MCF 10A (cell line): Measurements from ENCODE around the gene RIPOR2. TPM values are rescaled to one million over a fixed set of nuclear protein-coding genes. Genes with fewer than 3 reads are reported as not detected.

Experiments used
- BruUV-seq: library from RNA; stranded (reverse); fragments of 400-500 nt; replicated peaks from 2 replicates; lab custom pipeline; 2021; lab: Mats Ljungman, UMichigan
- CTCF ChIA-PET: fragments of 300-600 bp; sonication (Branson Sonifier 250); formaldehyde crosslinking; extraction: SDS; loops from one replicate; lab custom pipeline; 2021; ENCODE audit warnings: antibody characterized with exemption, inconsistent platforms; lab: Yijun Ruan, JAX
- POLR2A ChIA-PET: fragments of 300-600, 350-650 bp; sonication (Branson Sonifier 250); formaldehyde crosslinking; extraction: SDS; loops from one replicate; lab custom pipeline; 2020; ENCODE audit warnings: antibody characterized with exemption, inconsistent platforms; lab: Yijun Ruan, JAX
- DNase-seq: peaks from one replicate; pipeline ENCODE4 v3.0.0-alpha.2; 2018; ENCODE audit not compliant: unreplicated experiment
- H3K27ac Mint-ChIP-seq: one replicate; pipeline ENCODE4 v1.8.0; 2022; ENCODE audit warnings: mild to moderate bottlenecking, low read depth, mixed read lengths; ENCODE audit not compliant: unreplicated experiment
- H3K27me3 Mint-ChIP-seq: one replicate; pipeline ENCODE4 v1.8.0; 2022; ENCODE audit warnings: mixed read lengths; ENCODE audit not compliant: insufficient read depth, unreplicated experiment
- H3K36me3 Mint-ChIP-seq: one replicate; pipeline ENCODE4 v1.8.0; 2022; ENCODE audit warnings: mild to moderate bottlenecking, moderate library complexity, mixed read lengths; ENCODE audit not compliant: insufficient read depth, unreplicated experiment
- H3K4me1 Mint-ChIP-seq: one replicate; pipeline ENCODE4 v1.8.0; 2022; ENCODE audit warnings: mixed read lengths; ENCODE audit not compliant: insufficient read depth, unreplicated experiment
- H3K4me3 Mint-ChIP-seq: one replicate; pipeline ENCODE4 v1.8.0; 2022; ENCODE audit warnings: mild to moderate bottlenecking, moderate library complexity, mixed read lengths; ENCODE audit not compliant: unreplicated experiment
- H3K9me3 Mint-ChIP-seq: one replicate; pipeline ENCODE4 v1.8.0; 2022; ENCODE audit warnings: mixed read lengths; ENCODE audit not compliant: unreplicated experiment
- intact Hi-C: fragments of 100-400 bp; cut with micrococcal nuclease; formaldehyde crosslinking; loops from 2 replicates; pipeline ENCODE4 v1.14.1; 2022
- total RNA-seq: library from RNA; stranded (reverse); gene quantifications from 2 replicates; pipeline ENCODE4 v1.2.3, GENCODE V29; 2022
- TF ChIP-seq, protein P1 (sequence below): fragments of 200-600 bp; IDR thresholded peaks from one replicate; pipeline ENCODE4 v1.8.0; 2022; ENCODE audit warnings: antibody characterized with exemption, mild to moderate bottlenecking; ENCODE audit not compliant: unreplicated experiment

Gene RIPOR2
- total RNA-seq, 1 experiment from 2014 or later = 4.9 TPM

DNA sequence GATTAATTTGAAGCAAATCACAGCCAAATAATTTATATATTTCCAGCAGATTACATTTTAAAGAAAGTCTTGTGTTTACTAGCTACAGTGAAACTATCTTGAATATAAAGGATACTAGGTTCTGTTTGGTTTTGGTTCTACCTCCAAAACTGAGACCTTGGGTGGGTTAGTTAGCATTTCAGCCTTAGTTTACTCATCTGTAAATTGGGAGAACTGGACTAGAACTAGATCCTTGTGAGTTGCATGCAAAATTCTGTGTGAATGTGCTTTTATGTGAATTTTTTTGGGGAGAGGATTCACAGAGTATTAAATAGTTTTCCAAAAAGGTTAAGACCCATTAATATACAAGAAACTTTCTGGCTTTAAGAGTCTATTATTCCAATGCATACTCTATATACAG lies 156.9 kb downstream of the RIPOR2 start:
- ChIA-PET CTCF (interaction anchor here (0.6 to 2.0 kb wide), 6 partner anchors 11 to 292 kb away, joined by 3 to 9 read pairs (median 3); no protein-coding TSS in a partner anchor), POLR2A (interaction anchor here (0.7 to 2.6 kb wide), 13 partner anchors 9 to 253 kb away, joined by 3 to 10 read pairs (median 4); partner anchors contain the start of genes ACOT13 and TDP2)
- Mint-ChIP-seq H3K27ac (no peak overlapping the region), H3K36me3 (peaks cover 39% of the 10 kb centered on the region), H3K27me3 (no peaks in the 10 kb centered on the region), H3K4me1 (peaks cover 32% of the 10 kb centered on the region), H3K9me3 (no peaks in the 10 kb centered on the region), H3K4me3 (no peak overlapping the region)
- no peak for DNase-seq
- no TSS peak for BruUV-seq
- TF ChIP-seq, protein P1, sequence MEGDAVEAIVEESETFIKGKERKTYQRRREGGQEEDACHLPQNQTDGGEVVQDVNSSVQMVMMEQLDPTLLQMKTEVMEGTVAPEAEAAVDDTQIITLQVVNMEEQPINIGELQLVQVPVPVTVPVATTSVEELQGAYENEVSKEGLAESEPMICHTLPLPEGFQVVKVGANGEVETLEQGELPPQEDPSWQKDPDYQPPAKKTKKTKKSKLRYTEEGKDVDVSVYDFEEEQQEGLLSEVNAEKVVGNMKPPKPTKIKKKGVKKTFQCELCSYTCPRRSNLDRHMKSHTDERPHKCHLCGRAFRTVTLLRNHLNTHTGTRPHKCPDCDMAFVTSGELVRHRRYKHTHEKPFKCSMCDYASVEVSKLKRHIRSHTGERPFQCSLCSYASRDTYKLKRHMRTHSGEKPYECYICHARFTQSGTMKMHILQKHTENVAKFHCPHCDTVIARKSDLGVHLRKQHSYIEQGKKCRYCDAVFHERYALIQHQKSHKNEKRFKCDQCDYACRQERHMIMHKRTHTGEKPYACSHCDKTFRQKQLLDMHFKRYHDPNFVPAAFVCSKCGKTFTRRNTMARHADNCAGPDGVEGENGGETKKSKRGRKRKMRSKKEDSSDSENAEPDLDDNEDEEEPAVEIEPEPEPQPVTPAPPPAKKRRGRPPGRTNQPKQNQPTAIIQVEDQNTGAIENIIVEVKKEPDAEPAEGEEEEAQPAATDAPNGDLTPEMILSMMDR = no peak
- intact Hi-C loops = loop anchor here (10.0 kb wide), 1 partner anchor 826 kb away; no protein-coding TSS in a partner anchor

DNA sequence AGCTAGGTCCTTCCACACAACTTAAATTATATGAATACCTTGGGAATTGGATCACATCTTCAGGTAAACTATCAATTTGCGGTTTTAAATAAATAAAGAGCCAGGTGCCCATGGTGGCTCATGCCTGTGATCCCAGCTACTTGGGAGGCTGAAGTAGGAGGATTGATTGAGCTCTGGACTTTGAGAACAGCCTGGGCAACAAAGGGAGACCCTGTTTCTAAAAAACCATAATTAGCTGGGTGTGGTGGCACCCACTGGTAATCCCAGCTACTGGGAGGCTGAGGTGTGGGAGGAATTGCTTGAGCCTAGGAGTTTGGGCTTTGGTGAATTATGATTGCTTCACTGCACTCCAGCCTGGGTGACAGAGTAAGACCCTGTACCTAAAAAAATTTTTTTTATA lies 157.6 kb downstream of the RIPOR2 start:
- Mint-ChIP-seq H3K27me3 (no peaks in the 10 kb centered on the region), H3K4me3 (peak overlapping the region; percentile 98), H3K9me3 (no peaks in the 10 kb centered on the region), H3K36me3 (peaks cover 33% of the 10 kb centered on the region), H3K4me1 (peaks cover 32% of the 10 kb centered on the region), H3K27ac (peak overlapping the region; percentile 80)
- no TSS peak for BruUV-seq
- intact Hi-C loops = loop anchor here (10.0 kb wide), 1 partner anchor 827 kb away; no protein-coding TSS in a partner anchor
- POLR2A ChIA-PET = interaction anchor here (0.7 to 2.6 kb wide), 11 partner anchors 12 to 254 kb away, joined by 3 to 10 read pairs (median 4); partner anchors contain the start of genes ACOT13, C6orf62 and TDP2
- CTCF ChIA-PET = interaction anchor here (0.6 to 2.0 kb wide), 4 partner anchors 78 to 1162 kb away, joined by 3 to 9 read pairs (median 4); no protein-coding TSS in a partner anchor
- DNase-seq = no peak
- TF ChIP-seq, protein P1 = no peak

DNA sequence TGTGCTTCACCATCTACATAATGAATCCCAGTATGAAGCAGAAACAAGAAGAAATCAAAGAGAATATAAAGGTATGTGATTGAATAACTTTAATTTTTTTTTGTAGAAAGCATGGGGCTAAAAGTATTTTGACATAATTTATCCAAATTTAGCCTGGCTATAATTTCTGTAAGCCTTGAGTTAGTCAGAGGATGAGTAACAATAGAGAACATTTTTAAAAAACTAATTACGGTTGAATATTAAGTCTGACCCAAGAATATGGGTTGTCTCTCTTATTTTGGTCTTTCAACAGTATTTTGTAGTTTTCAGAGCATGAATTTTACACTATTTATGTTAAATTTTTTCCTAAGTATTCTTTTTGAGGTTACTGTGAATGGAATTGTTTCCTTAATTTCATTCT lies 158.5 kb downstream of the RIPOR2 start:
- H3K4me3 Mint-ChIP-seq = peak overlapping the region; percentile 98
- no TSS peak for BruUV-seq
- intact Hi-C loops = loop anchor here (10.0 kb wide), 1 partner anchor 828 kb away; no protein-coding TSS in a partner anchor

More for the DNA sequence above, 158.5 kb downstream of the RIPOR2 start:
- peaks cover 29% of the 10 kb centered on the region for H3K4me1 Mint-ChIP-seq
- no peaks in the 10 kb centered on the region for H3K27me3 Mint-ChIP-seq
- H3K9me3 Mint-ChIP-seq = no peaks in the 10 kb centered on the region
- DNase-seq = no peak
- peaks cover 24% of the 10 kb centered on the region for H3K36me3 Mint-ChIP-seq
- ChIA-PET POLR2A (interaction anchor here (0.7 to 4.1 kb wide), 7 partner anchors 34 to 214 kb away, joined by 3 to 32 read pairs (median 10); partner anchors contain the start of gene C6orf62), CTCF (interaction anchor here (0.8 kb wide), 1 partner anchor 228 kb away, joined by 3 read pairs; no protein-coding TSS in a partner anchor)
- peak overlapping the region; percentile 80 for H3K27ac Mint-ChIP-seq
- TF ChIP-seq, protein P1 = no peak
